GM21619 (cell line): ENCODE data around the gene EML2.

Source experiments
- ATAC-seq: cut with Tn5 transposase; IDR thresholded peaks from one replicate; pipeline ENCODE4 v1.9.1; 2021; ENCODE audit not compliant: unreplicated experiment

EML2 gene

GRCh38 chr19:45589768-45590167 is 49.4 kb downstream of the EML2 start:
- no peak for ATAC-seq

- no peak for ATAC-seq
These were observed 51.3 kb downstream of the EML2 start for GRCh38 chr19:45587873-45588272.

- no peak for ATAC-seq
These were observed 54.0 kb downstream of the EML2 start for GRCh38 chr19:45585158-45585577.

GRCh38 chr19:45584332-45585157 is 54.7 kb downstream of the EML2 start, which contains the start of gene OPA3:
Gene OPA3, minus strand, starts transcription at chr19:45584802. Its CDS starts 38 bp downstream, at chr19:45584764.
- ATAC-seq = peak; percentile 80

- ATAC-seq = no peak
These were observed 57.6 kb downstream of the EML2 start for GRCh38 chr19:45581576-45581975.

GRCh38 chr19:45578861-45579260 is 60.3 kb downstream of the EML2 start:
- ATAC-seq = no peak

- ATAC-seq = no peak
These were observed 61.9 kb downstream of the EML2 start for GRCh38 chr19:45577111-45577905.

- ATAC-seq = no peak
These were observed 62.5 kb downstream of the EML2 start for GRCh38 chr19:45576682-45577081.

GRCh38 chr19:45575216-45575615 is 64.0 kb downstream of the EML2 start:
- no peak for ATAC-seq

- ATAC-seq = no peak
These were observed 64.7 kb downstream of the EML2 start for GRCh38 chr19:45574526-45574925.

- ATAC-seq = no peak
These were observed 67.6 kb downstream of the EML2 start for GRCh38 chr19:45571457-45572220.

- no peak for ATAC-seq
These were observed 69.4 kb downstream of the EML2 start for GRCh38 chr19:45569619-45570421.

- no peak for ATAC-seq
These were observed 70.5 kb downstream of the EML2 start for GRCh38 chr19:45568732-45569131.

- no peak for ATAC-seq
These were observed 71.6 kb downstream of the EML2 start for GRCh38 chr19:45567609-45568008.

GRCh38 chr19:45564131-45564780 is 74.9 kb downstream of the EML2 start:
- no peak for ATAC-seq

GRCh38 chr19:45560686-45561085 is 78.5 kb downstream of the EML2 start:
- no peak for ATAC-seq

GRCh38 chr19:45560038-45560437 is 79.2 kb downstream of the EML2 start:
- no peak for ATAC-seq
